RWPE2 (cell line): ENCODE results near the gene ATP4B.

Experiments
- ATAC-seq: fragments of 200-7000 bp; cut with Tn5 transposase; 3 replicates; pipeline ENCODE4 v1.9.1; 2021; ENCODE audit warnings: low read depth
- DNase-seq: peaks from one replicate; pipeline ENCODE4 v3.0.0-alpha.2; 2020; ENCODE audit warnings: low spot score
- H3K27ac ChIP-seq: fragments of 450-650 bp; 2 replicates; pipeline ENCODE4 v1.5.1; 2017; ENCODE audit warnings: mild to moderate bottlenecking; ENCODE audit not compliant: poor library complexity, severe bottlenecking
- H3K27me3 ChIP-seq: fragments of 250-450 bp; sonication (Bioruptor Pico); 2 replicates; pipeline ENCODE4 v1.5.1; 2021; ENCODE audit warnings: mild to moderate bottlenecking, moderate library complexity; ENCODE audit not compliant: insufficient read depth, poor library complexity, severe bottlenecking
- H3K36me3 ChIP-seq: fragments of 250-450 bp; sonication (Bioruptor Pico); 2 replicates; pipeline ENCODE4 v1.5.1; 2020; ENCODE audit warnings: low read depth, mild to moderate bottlenecking, moderate library complexity
- H3K4me1 ChIP-seq: fragments of 250-450 bp; sonication (Bioruptor Pico); 2 replicates; pipeline ENCODE4 v1.5.1; 2021; ENCODE audit warnings: mild to moderate bottlenecking, moderate library complexity; ENCODE audit not compliant: insufficient read depth, poor library complexity, severe bottlenecking
- H3K4me3 ChIP-seq: fragments of 250-450 bp; sonication (Bioruptor Pico); 2 replicates; pipeline ENCODE4 v1.5.1; 2021; ENCODE audit warnings: mild to moderate bottlenecking, moderate library complexity; ENCODE audit not compliant: severe bottlenecking
- H3K9me3 ChIP-seq: fragments of 250-450 bp; sonication (Bioruptor Pico); 2 replicates; pipeline ENCODE4 v1.5.1; 2021; ENCODE audit warnings: mild to moderate bottlenecking, moderate library complexity; ENCODE audit not compliant: severe bottlenecking
- CTCF ChIP-seq: fragments of 450-650 bp; IDR thresholded peaks from one replicate; pipeline ENCODE4 v1.5.1; 2017; ENCODE audit warnings: mild to moderate bottlenecking, moderate library complexity; ENCODE audit not compliant: poor library complexity, severe bottlenecking

ATP4B gene

GRCh38 chr13:113646921-113647340 is 11.1 kb downstream of the ATP4B start:
- Histone ChIP-seq H3K36me3 (peaks cover 7% of the 10 kb centered on the region; the same call in 1 of the 2 replicates), H3K4me3 (no peak overlapping the region), H3K27me3 (no peaks in the 10 kb centered on the region), H3K9me3 (peaks cover 5% of the 10 kb centered on the region), H3K27ac (no peak overlapping the region), H3K4me1 (no peaks in the 10 kb centered on the region)
- DNase-seq: no peak
- ATAC-seq: no peak
- TF ChIP-seq CTCF: no peak

GRCh38 chr13:113646376-113646775 is 11.6 kb downstream of the ATP4B start:
- no peaks in the 10 kb centered on the region for H3K27me3 ChIP-seq
- ATAC-seq (peak; percentile 9; the same call in 2 of the 3 replicates), DNase-seq (no peak)
- peaks cover 5% of the 10 kb centered on the region for H3K9me3 ChIP-seq
- no peak for TF ChIP-seq CTCF
- H3K27ac ChIP-seq: no peak overlapping the region
- peaks cover 12% of the 10 kb centered on the region for H3K36me3 ChIP-seq
- no peaks in the 10 kb centered on the region for H3K4me1 ChIP-seq
- no peak overlapping the region for H3K4me3 ChIP-seq

- H3K27me3 ChIP-seq: no peaks in the 10 kb centered on the region
- H3K4me3 ChIP-seq: no peak overlapping the region
- H3K4me1 ChIP-seq: no peaks in the 10 kb centered on the region
- peaks cover 5% of the 10 kb centered on the region for H3K9me3 ChIP-seq
- ATAC-seq (no peak), DNase-seq (no peak)
- H3K27ac ChIP-seq: no peak overlapping the region
- H3K36me3 ChIP-seq: peaks cover 23% of the 10 kb centered on the region
- TF ChIP-seq CTCF: no peak
These were observed 12.7 kb downstream of the ATP4B start for GRCh38 chr13:113645329-113645728.

GRCh38 chr13:113644800-113645199 is 13.2 kb downstream of the ATP4B start:
- Histone ChIP-seq H3K27ac (no peak overlapping the region), H3K4me3 (no peak overlapping the region), H3K9me3 (peaks cover 5% of the 10 kb centered on the region), H3K4me1 (no peaks in the 10 kb centered on the region), H3K36me3 (peaks cover 28% of the 10 kb centered on the region), H3K27me3 (no peaks in the 10 kb centered on the region)
- TF ChIP-seq CTCF: no peak
- no peak for ATAC-seq
- no peak for DNase-seq

GRCh38 chr13:113643593-113643992 is 14.4 kb downstream of the ATP4B start:
- H3K9me3 ChIP-seq: peaks cover 5% of the 10 kb centered on the region
- TF ChIP-seq CTCF: no peak
- H3K36me3 ChIP-seq: peaks cover 40% of the 10 kb centered on the region
- H3K4me3 ChIP-seq: no peak overlapping the region
- no peaks in the 10 kb centered on the region for H3K27me3 ChIP-seq
- DNase-seq (no peak), ATAC-seq (no peak)
- no peaks in the 10 kb centered on the region for H3K4me1 ChIP-seq
- H3K27ac ChIP-seq: no peak overlapping the region
